ENCODE measurements around the gene DDIT4L. TPM values are rescaled to one million over a fixed set of nuclear protein-coding genes. Genes with fewer than 3 reads are reported as not detected.

DDIT4L gene
- total RNA-seq, 1 donor from 2014 or later = 0.98 TPM

- Histone ChIP-seq H3K9me3 (no peaks in the 10 kb centered on the region), H3K4me1 (no peaks in the 10 kb centered on the region), H3K27me3 (no peaks in the 10 kb centered on the region), H3K27ac (no peak overlapping the region), H3K4me3 (no peak overlapping the region), H3K36me3 (no peaks in the 10 kb centered on the region)
- intact Hi-C loops (cut with DNase I) = no loop called here
- no peak for DNase-seq
- TF ChIP-seq CTCF (IDR thresholded peaks at IDR 0.05) = no peak
- no peak for ATAC-seq
Measured at GRCh38 chr4:100170986-100171385, 19.3 kb downstream of the DDIT4L start.

GRCh38 chr4:100169491-100170485, 20.5 kb downstream of the DDIT4L start:
- DNase-seq (no peak), ATAC-seq (no peak)
- intact Hi-C loops (cut with DNase I) = no loop called here
- Histone ChIP-seq H3K27ac (no peak overlapping the region), H3K36me3 (no peaks in the 10 kb centered on the region), H3K4me1 (no peaks in the 10 kb centered on the region), H3K27me3 (no peaks in the 10 kb centered on the region), H3K9me3 (no peaks in the 10 kb centered on the region), H3K4me3 (no peak overlapping the region)
- no peak for TF ChIP-seq CTCF (IDR thresholded peaks at IDR 0.05)

GRCh38 chr4:100168521-100168920, 21.7 kb downstream of the DDIT4L start:
- no peaks in the 10 kb centered on the region for H3K9me3 ChIP-seq
- no peak overlapping the region for H3K4me3 ChIP-seq
- H3K36me3 ChIP-seq = no peaks in the 10 kb centered on the region
- DNase-seq (no peak), ATAC-seq (no peak)
- H3K4me1 ChIP-seq = no peaks in the 10 kb centered on the region
- no peak for TF ChIP-seq CTCF (IDR thresholded peaks at IDR 0.05)
- no peaks in the 10 kb centered on the region for H3K27me3 ChIP-seq
- H3K27ac ChIP-seq = no peak overlapping the region
- intact Hi-C loops (cut with DNase I) = no loop called here

- no peak for TF ChIP-seq CTCF (IDR thresholded peaks at IDR 0.05)
- Histone ChIP-seq H3K36me3 (no peaks in the 10 kb centered on the region), H3K4me3 (no peak overlapping the region), H3K9me3 (no peaks in the 10 kb centered on the region), H3K27me3 (no peaks in the 10 kb centered on the region), H3K4me1 (no peaks in the 10 kb centered on the region), H3K27ac (no peak overlapping the region)
- no peak for DNase-seq
- intact Hi-C loops (cut with DNase I) = no loop called here
- ATAC-seq = no peak
Measured at GRCh38 chr4:100166297-100167039, 23.8 kb downstream of the DDIT4L start.

- ATAC-seq = no peak
- no peak for TF ChIP-seq CTCF (IDR thresholded peaks at IDR 0.05)
- H3K4me1 ChIP-seq = no peaks in the 10 kb centered on the region
- intact Hi-C loops (cut with DNase I) = no loop called here
- H3K9me3 ChIP-seq = no peaks in the 10 kb centered on the region
- no peak overlapping the region for H3K4me3 ChIP-seq
- no peak overlapping the region for H3K27ac ChIP-seq
- H3K36me3 ChIP-seq = no peaks in the 10 kb centered on the region
- no peak for DNase-seq
- no peaks in the 10 kb centered on the region for H3K27me3 ChIP-seq
Measured at GRCh38 chr4:100165809-100166208, 24.5 kb downstream of the DDIT4L start.
